Breast epithelium (tissue), 3 donors: ENCODE results near the gene PALLD.

Source experiments
- POLR2A ChIP-seq: fragments of 450-650 bp; IDR thresholded peaks from one replicate; pipeline ENCODE4 v1.6.1; 2016; ENCODE audit warnings: antibody characterized with exemption, mild to moderate bottlenecking, moderate library complexity
- POLR2AphosphoS5 ChIP-seq, 3 donors: sonication (generic); formaldehyde crosslinking; IDR thresholded peaks; one replicate each; pipeline ENCODE4 v1.6.1; 2017; ENCODE audit warnings: antibody characterized with exemption in 3 of 3

GRCh38 chr4:168584321-168584771 lies 87.5 kb downstream of the PALLD start:
- TF ChIP-seq POLR2A (no peak), POLR2AphosphoS5 (IDR thresholded peaks at IDR 0.05) (no peak)
